GM21447 (cell line): ENCODE measurements around the gene ATL3.
A peak's percentile ranks its signal among the peaks of the same experiment; 100 is the strongest.
"Not testable (repeated sequence)": the region's sequence is repeated elsewhere in the genome, so short reads cannot be mapped to it uniquely, and the experiment has no call there.

ENCODE experiments used
- ATAC-seq: cut with Tn5 transposase; IDR thresholded peaks from one replicate; pipeline ENCODE4 v1.9.1; 2021; ENCODE audit not compliant: unreplicated experiment

The ATL3 gene, protein sequence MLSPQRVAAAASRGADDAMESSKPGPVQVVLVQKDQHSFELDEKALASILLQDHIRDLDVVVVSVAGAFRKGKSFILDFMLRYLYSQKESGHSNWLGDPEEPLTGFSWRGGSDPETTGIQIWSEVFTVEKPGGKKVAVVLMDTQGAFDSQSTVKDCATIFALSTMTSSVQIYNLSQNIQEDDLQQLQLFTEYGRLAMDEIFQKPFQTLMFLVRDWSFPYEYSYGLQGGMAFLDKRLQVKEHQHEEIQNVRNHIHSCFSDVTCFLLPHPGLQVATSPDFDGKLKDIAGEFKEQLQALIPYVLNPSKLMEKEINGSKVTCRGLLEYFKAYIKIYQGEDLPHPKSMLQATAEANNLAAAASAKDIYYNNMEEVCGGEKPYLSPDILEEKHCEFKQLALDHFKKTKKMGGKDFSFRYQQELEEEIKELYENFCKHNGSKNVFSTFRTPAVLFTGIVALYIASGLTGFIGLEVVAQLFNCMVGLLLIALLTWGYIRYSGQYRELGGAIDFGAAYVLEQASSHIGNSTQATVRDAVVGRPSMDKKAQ

DNA sequence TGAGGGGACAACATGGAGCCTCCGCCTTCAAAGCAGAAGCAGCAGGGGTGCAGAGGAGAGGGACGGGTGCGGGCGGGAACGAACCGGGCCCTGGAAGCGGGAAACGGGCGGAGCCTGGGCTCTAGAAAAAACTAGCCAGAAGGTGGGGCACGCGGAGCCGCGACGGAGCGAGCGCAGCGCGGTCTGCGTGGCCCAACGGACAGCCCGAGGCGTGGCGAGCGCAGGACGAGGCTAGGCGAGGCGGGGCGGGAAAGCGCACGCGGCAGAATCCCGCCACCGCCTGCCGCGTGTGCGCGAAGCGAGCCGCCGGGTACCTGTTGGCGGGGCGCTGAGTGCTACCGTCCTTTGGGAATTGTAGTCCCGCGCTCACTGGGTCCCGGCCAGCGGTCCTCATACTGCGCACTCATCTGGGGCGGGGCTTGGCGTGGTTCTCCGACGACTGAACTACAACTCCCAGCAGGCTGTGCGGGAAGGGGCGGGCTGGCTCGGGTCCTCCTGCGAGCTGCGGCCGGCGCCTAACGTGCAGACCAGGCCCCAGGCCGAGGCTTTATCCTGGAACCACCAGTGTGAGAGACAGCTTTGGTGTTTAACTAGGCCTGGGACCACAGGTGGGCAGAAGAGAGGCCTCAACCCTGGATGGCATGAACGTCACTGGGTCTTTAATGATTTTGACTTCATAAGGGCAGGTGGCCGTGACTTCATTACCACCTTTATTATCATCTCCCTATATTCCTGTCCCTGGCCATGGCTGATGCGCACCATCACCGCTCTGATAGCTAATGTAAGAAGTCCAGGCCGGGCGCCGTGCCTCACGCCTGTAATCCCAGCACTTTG, at the start of gene ATL3:
Gene ATL3 (minus strand): TSS at position 55 of the 834 bp plus-strand sequence. CDS start 41 bp downstream, at position 14.
- ATAC-seq: peak; percentile 90

DNA sequence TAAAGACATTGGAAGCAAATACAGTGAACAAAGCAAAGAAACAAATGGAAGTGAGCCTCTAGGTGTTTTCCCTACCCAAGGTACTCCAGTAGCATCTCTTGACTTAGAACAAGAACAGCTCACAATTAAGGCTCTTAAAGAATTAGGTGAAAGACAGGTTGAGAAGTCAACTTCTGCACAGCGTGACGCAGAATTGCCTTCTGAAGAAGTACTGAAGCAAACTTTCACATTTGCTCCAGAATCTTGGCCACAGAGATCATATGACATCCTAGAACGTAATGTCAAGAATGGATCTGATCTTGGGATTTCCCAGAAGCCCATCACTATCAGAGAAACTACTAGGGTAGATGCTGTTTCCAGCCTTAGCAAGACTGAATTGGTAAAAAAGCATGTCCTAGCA, 49.4 kb upstream of the ATL3 start:
- no peak for ATAC-seq

DNA sequence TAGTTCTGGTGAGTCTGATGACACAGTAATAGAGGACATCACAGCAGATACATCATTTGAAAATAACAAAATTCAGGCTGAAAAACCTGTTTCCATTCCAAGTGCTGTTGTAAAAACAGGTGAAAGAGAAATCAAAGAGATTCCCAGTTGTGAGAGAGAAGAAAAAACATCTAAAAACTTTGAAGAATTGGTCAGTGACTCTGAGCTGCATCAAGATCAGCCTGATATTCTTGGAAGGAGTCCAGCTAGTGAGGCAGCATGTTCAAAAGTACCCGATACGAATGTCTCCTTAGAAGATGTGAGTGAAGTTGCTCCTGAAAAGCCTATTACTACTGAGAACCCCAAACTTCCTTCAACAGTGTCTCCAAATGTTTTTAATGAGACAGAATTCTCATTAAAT, 48.8 kb upstream of the ATL3 start:
- ATAC-seq: no peak

DNA sequence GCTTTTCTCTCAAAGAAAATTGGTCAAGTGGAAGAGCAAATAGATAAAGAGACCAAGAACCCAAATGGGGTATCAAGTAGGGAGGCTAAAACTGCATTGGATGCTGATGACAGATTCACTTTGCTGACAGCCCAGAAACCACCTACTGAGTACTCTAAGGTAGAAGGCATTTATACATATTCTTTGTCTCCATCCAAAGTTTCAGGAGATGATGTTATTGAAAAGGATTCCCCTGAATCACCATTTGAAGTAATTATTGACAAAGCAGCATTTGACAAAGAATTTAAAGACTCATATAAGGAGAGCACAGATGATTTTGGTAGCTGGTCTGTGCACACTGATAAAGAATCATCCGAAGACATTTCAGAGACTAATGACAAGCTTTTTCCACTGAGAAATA, 47.8 kb upstream of the ATL3 start:
- ATAC-seq: no peak

DNA sequence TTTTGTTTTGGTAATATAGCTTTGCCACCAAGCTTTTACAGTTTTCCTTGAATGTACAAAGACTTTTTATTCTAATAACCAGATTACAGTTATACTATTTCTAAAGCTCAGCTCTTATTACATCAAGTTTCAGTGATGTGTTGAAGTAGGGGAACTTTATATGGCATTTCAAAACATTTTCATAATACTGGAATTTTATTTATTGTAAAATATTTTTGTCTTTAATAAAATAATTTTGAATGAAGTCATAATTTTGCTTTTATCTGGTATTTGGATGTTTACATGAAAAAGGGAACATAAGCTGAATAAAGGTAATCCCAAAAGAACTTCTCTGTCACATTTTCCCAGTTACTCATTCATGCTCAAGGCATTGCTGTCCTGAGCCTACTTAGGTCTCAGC, 44.9 kb upstream of the ATL3 start:
- ATAC-seq: no peak

DNA sequence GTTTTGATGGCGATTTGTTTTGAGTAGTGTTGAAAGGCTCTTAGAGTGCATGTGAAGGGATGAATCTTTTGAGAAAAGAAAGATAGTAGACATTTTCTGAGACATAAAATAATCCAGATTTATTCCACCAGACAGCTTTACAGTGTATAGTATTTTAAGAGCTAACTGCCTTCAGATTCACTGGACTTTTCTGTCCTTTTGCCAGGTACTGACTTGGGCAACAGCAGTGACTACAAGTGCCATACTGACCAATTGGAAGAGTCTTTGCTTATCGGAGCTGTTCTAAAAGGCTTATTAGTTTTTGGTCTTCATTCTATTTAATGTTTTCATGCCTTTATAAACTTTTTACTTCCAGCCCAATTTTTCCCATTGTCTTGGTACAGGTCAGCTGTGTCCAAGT, 42.6 kb upstream of the ATL3 start:
- no peak for ATAC-seq

DNA sequence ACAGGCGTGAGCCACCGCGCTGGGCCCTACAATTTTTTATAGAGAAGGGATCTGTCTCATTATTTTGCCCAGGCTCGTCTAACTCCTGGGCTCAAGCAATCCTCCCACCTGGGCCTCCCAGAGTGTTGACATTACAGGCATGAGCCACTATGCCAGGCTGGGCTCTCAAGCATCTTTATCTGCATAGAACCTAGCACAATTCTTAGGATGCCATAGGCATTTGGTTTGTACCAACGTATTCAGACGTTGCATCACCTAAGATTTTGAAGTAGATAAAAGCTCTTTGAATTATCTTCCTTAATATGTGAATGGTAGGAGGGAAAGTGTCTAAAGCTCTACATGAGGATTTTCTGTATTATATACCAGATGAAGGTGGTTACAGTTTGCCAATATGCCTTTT, 40.7 kb upstream of the ATL3 start:
- ATAC-seq: no peak

DNA sequence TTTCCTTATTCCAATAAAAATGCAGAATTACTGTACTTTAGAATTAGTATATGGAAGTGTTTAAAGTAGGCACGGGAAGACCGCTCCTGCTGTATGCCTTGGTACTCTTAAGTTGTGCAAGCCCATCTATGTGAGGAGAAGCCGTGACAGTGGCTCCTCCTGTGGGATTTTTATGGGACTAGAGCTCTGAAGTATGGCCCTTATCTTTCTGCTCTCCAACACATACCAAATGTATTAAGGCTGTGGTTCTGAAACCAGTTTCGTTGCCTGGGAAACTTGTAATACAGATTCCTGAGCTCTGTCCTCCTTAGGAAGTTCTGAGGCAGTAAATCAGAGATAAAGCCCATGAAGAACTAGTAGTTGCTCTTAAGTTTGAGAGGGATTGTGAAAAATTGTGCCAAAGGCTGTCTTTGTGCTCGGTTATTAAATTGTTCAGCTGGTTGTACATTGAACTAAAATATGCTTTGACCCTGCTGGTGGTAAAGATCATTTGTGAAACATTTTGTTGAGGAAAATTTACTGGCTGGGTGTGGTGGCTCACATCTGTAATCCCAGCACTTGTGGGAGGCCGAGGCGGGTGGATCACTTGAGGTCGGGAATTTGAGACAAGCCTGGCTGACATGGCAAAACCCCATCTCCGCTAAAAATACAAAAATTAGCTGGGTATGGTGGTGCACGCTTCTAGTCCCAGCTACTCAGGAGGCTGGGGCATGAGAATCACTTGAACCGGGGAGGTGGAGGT, 39.5 kb upstream of the ATL3 start:
- ATAC-seq: no peak

DNA sequence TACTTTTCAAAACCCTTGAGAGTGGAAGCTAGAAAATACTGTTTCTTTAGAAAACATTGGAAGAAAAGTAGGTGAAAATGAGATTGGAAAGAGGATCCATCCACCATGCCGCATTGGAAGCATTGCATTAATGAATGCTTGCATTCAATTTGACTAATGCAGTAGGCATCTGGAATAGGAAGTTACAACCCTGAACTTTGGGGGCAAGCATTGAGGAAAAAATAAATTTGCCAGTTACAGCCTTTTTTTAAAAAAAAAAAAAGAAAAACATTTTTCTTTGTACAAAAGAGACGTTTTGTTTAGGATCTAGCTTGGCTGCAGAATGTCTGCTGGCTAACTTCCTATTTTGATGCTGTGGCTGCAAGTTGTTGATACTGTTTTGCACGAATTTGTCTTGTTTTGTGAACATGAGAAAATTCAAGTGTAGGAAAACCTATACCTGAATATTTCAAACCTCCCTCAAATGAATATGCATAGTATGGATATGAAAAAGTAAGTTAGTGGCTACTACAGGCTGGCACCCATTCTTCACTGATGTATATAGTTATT, 38.2 kb upstream of the ATL3 start:
- ATAC-seq: no peak

DNA sequence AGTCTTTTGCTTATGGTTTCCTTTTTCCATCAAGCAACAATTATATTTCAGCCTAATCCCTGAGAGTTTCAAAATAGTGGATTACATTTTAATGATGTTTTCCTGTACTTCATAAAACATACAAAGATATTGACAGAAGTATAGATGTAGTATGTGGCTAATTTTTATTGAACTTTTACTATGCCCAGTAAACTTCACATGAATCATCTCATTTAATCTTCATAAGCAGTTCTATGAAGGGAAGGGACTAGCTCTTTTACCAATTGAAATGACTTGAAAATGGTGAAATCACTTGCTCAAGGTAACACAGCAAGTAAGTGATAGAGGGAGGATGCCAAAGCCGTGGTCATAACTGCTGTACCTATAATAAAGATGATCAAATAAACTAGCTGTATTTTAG, 37.6 kb upstream of the ATL3 start:
- ATAC-seq: no peak

DNA sequence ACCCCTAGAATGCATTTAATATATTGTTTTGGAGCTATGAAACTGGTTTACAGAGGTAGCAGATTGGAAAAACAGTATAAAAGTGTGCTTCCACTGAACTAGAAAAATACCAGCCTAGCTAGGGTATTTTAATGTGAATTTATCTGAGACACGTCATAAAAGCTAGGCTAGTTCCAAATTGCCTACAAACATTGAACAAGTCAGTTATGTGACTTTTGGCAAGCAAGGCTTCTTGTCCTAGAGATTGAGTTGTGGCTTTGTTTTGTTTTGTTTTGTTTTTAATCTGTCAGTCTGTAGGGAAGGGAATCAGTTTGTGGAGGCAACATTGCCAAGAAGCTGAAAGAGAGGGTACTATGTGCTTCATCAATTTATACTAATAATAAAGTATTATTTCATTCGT, 34.4 kb upstream of the ATL3 start:
- no peak for ATAC-seq

DNA sequence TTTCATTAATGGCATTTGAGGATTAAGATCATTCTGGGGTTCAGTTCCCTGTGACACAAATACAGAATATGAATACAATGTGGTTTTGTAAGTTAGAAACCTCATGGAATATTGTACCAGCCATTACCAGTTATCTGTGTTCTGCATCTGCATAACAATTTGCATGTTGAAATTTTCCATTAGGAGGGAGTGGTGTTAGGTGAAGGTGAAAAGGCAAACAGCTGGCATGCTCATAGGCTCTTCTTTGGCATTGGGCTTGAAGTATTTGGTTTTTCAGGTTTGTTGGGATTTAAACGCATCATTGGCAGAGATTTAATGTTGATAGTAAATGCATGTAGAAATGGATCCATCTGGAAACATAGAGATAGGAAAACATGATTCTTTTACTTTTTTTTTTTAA, 28.7 kb upstream of the ATL3 start:
- no peak for ATAC-seq

DNA sequence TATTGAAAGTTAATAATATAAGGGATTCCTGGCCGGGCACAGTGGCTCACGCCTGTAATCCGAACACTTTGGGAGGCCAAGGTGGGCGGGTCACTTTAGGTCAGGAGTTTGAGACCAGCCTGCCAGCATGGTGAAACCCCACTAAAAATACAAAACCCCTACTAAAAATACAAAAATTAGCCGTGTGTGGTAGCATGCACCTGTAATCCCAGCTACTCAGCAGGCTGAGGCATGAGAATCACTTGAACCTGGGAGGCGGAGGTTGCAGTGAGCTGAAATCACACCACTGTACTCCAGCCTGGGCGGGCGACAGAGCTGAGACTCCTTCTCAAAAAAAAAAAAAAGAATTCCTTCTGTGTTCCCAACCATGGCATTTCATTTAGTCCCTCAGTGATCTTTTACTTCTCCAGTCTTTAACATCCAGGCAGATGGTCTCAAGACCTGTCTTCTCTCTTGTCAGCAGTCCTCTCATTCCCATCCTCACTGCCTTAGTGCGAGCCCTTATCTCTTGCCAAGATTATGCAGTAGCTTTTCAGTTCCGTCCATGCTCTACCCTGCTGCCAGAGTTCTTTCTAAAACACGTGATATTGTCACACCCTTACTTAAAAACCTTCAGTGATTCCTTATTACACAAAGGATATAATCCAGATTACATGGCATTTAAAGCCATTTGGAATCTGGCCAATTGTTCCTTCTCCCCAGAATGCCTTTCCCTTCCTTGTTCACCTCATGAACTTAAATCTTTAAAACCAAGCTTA, 28.0 kb upstream of the ATL3 start:
- no peak for ATAC-seq

DNA sequence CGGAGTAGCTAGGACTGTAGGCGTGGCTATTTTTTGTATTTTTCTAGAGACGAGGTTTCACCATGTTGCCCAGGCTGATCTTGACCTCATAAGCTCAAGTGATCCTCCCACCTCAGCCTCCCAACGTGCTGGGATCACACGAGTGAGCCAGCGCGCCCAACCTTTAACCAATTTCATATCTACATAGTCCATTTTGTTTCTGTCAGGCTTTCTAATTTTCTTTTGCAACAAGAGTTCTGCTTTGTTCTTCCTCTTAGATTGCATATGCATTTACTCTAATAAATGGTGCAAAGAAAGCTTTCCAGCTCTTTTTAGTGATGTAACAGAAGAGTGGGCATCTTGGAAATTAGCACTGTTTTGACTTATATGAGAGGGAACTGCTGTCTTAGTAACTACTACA, 23.4 kb upstream of the ATL3 start:
- ATAC-seq: no peak

DNA sequence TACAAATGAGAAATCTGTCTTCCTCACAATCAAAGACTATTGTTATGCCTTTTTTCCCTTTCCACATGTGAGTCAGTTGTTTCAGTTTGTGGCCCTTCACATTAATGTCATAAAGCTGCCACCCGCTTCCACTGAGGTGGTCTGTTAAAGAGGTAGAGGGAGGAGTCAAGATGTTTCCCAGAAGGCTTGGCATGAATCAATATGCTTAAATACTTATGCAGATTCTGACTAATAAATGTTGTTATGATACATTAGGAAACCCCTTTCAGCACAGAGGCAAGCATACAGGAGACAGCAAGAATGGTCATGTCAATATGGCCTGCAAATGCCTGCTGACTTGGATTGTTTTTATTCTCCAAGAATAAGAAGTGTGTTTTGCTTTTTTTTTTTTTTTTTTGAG, 16.7 kb upstream of the ATL3 start:
- no peak for ATAC-seq

DNA sequence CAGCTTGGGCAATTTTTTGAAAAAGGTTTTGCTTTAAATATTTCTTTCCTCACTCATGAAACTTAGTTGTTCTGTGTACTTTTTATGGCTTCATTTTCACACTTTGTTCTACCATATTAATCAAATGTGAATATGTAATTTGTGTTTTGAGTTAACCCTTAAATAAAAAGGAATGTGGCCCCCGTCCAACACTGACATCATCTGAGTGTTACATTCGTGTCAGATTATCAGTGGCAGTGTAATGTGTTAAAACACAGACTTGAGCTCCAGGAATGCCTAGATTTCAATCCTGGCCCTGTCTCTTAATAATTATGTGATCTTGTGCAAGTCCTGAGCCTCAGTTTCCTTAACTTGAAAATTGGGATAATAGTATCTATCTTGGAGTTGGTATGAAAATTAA, 15.8 kb upstream of the ATL3 start:
- ATAC-seq: no peak

DNA sequence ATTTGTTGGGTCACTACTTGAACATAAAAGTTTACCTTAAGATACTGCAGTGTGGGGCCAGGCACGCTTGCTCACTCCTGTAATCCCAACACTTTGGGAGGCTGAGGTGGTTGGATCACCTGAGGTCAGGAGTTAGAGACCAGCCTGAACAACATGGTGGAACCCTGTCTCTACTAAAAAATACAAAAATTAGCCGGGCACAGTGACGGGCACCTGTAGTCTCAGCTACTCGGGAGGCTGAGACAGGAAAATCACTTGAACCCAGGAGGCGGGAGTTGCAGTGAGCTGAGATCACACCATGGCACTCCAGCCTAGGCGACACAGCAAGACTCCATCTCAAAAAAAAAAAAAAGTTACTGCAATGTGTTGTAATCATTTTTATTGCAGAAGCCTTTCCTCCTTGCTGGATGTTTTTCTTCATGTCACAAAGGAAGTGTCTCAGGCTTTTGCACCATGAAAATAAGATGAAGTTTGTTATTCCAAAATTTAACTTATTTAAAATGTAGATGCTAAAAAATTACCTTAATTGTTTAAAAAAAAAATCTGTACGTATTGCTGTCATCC, 14.1 kb upstream of the ATL3 start:
- ATAC-seq: not testable (repeated sequence)

DNA sequence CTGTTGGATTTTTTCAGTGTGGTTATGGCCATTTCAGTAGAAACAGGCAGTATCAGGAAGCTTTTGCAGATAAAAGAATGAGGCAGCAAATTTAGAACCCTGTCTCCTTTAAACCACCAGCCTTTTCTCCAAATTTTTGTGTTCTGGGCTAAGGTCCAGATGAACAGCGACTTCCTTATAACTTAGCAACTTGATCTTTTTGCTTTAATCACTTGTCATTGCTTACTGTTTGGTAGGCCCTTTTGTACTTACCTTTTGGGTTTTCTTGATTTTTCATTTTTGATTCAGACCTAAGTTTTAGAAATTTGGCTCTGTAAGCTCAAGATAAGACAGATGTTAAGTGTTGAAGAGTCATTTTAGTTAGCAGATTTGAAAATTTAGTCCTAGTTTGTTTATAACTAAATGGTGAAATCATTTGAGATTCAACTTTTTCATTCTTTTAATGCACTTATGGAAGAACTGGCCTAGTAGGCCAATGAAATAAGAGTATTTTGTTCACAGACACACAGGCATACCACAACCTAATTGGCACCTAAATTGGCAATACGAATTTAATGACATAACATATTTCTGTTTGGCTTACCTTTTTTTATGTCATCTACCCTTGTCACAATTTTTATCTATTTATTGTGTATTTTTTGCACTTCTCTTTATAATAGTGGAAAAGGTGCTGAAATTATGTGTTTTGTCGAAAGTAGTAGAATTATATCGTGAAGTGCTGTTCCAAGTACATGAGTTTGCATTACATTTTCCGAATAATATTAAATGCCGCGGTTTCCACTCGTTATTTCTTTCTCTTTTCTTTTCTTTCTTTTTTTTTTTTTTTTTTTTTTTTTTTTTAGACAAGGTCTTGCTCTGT, 12.2 kb upstream of the ATL3 start:
- no peak for ATAC-seq
